Measurements from ENCODE around the gene NACC1.

DNA sequence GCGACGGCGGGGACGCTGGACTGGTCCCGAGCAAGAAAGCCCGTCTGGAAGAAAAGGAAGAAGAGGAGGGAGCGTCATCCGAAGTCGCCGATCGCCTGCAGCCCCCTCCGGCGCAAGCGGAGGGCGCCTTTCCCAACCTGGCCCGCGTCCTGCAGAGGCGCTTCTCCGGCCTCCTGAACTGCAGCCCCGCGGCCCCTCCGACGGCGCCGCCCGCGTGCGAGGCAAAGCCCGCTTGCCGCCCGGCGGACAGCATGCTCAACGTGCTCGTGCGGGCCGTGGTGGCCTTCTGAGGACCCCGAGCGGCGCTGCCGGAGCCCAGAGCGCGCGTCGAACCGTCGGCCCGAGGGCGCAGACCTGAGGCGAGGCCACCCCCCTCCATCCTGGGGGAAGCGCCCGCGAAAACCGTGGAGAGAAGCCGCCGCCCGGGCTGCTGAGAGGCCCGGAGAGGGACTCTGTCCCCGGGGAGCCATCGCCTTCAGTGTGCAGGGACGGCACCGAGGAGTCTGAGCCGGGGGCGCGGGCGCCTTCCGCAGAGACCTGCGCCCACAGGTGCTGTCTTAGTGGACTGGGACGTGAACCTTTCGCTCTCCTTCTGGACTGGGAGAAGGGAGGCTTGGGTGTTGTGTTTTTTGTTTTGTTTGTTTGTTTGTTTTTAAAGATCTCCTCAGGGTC, 35.6 kb downstream of the NACC1 start:
- TF ChIP-seq KAT7 (CRISPR knock-in tag; IDR thresholded peaks at IDR 0.05; ENCODE audit: borderline replicate concordance) (no peak; the same call in none of the 2 replicates), ESRRA (CRISPR knock-in tag; IDR thresholded peaks at IDR 0.05; ENCODE audit: borderline replicate concordance) (no peak)
- TF ChIP-seq, protein P1, sequence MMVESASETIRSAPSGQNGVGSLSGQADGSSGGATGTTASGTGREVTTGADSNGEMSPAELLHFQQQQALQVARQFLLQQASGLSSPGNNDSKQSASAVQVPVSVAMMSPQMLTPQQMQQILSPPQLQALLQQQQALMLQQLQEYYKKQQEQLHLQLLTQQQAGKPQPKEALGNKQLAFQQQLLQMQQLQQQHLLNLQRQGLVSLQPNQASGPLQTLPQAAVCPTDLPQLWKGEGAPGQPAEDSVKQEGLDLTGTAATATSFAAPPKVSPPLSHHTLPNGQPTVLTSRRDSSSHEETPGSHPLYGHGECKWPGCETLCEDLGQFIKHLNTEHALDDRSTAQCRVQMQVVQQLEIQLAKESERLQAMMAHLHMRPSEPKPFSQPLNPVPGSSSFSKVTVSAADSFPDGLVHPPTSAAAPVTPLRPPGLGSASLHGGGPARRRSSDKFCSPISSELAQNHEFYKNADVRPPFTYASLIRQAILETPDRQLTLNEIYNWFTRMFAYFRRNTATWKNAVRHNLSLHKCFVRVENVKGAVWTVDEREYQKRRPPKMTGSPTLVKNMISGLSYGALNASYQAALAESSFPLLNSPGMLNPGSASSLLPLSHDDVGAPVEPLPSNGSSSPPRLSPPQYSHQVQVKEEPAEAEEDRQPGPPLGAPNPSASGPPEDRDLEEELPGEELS (CRISPR knock-in tag; IDR thresholded peaks at IDR 0.05) = no peak
- TF ChIP-seq, protein P2, sequence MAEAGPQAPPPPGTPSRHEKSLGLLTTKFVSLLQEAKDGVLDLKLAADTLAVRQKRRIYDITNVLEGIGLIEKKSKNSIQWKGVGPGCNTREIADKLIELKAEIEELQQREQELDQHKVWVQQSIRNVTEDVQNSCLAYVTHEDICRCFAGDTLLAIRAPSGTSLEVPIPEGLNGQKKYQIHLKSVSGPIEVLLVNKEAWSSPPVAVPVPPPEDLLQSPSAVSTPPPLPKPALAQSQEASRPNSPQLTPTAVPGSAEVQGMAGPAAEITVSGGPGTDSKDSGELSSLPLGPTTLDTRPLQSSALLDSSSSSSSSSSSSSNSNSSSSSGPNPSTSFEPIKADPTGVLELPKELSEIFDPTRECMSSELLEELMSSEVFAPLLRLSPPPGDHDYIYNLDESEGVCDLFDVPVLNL (CRISPR knock-in tag; IDR thresholded peaks at IDR 0.05; ENCODE audit: borderline replicate concordance, low read depth) = no peak
